ENCODE data around the gene MSI2.

Gene MSI2

GRCh38 chr17:57436565-57436964 lies 180.2 kb downstream of the MSI2 start:
- Histone ChIP-seq H3K36me3 (ENCODE audit: control insufficient read depth in 1 of 2, insufficient read depth in 2 of 2, low read length in 2 of 2) (no peaks in the 10 kb centered on the region), H3K9me3 (ENCODE audit: insufficient read depth, low read depth, low read length) (no peaks in the 10 kb centered on the region), H3K4ac (ENCODE audit: low read depth, low read length) (no peak overlapping the region), H2BK5ac (ENCODE audit: low read depth, low read length, poor library complexity) (no peak overlapping the region), H2BK120ac (ENCODE audit: insufficient read depth, low read length, poor library complexity) (peak overlapping the region; percentile 55), H3K23ac (ENCODE audit: low read length) (no peak overlapping the region), H3K4me1 (ENCODE audit: control insufficient read depth in 1 of 2, insufficient read depth in 2 of 2, low read length in 2 of 2) (peaks cover 40 to 52% of the 10 kb centered on the region in 2 experiments), H3K4me3 (ENCODE audit: low read depth, low read length) (no peak overlapping the region), H3K4me2 (ENCODE audit: low read length) (no peak overlapping the region), H3K27me3 (ENCODE audit: insufficient read depth, low read length) (no peaks in the 10 kb centered on the region), H3K9ac (ENCODE audit: low read length) (no peak overlapping the region), H4K12ac (ENCODE audit: low read depth, low read length) (no peak overlapping the region), H3K18ac (ENCODE audit: low read length) (peak overlapping the region; percentile 66), H2AFZ (ENCODE audit: insufficient read depth, low read length, poor library complexity) (no peak overlapping the region), H3K27ac (ENCODE audit: low read depth, low read length) (no peak overlapping the region), H4K8ac (ENCODE audit: low read depth, low read length) (no peak overlapping the region), H4K91ac (ENCODE audit: low read depth, low read length) (peak overlapping the region; percentile 63), H3K79me1 (ENCODE audit: low read length) (peaks cover 49% of the 10 kb centered on the region), H3K14ac (ENCODE audit: low read length) (no peak overlapping the region), H2AK5ac (ENCODE audit: low read length) (peak overlapping the region; percentile 70), H2BK12ac (ENCODE audit: low read length) (peak overlapping the region; percentile 74), H3K79me2 (ENCODE audit: control insufficient read depth, insufficient read depth, low read length, poor library complexity) (peaks cover 12% of the 10 kb centered on the region)
- WGBS (ENCODE audit: extremely low coverage, insufficient coverage, insufficient read length): no CpG with 5 or more reads among the region's 4 CpGs
- no peak for DNase-seq

- Histone ChIP-seq H3K27ac (ENCODE audit: low read depth, low read length) (no peak overlapping the region), H4K8ac (ENCODE audit: low read depth, low read length) (peak overlapping the region; percentile 63), H3K79me2 (ENCODE audit: control insufficient read depth, insufficient read depth, low read length, poor library complexity) (peaks cover 10% of the 10 kb centered on the region), H3K4me1 (ENCODE audit: control insufficient read depth in 1 of 2, insufficient read depth in 2 of 2, low read length in 2 of 2) (peaks cover 35 to 43% of the 10 kb centered on the region in 2 experiments), H3K79me1 (ENCODE audit: low read length) (peaks cover 42% of the 10 kb centered on the region), H3K14ac (ENCODE audit: low read length) (peak overlapping the region; percentile 50), H2AFZ (ENCODE audit: insufficient read depth, low read length, poor library complexity) (no peak overlapping the region), H4K91ac (ENCODE audit: low read depth, low read length) (peak overlapping the region; percentile 19), H3K9me3 (ENCODE audit: insufficient read depth, low read depth, low read length) (no peaks in the 10 kb centered on the region), H3K18ac (ENCODE audit: low read length) (peak overlapping the region; percentile 73), H3K4ac (ENCODE audit: low read depth, low read length) (peak overlapping the region; percentile 50), H3K4me3 (ENCODE audit: low read depth, low read length) (no peak overlapping the region), H3K36me3 (ENCODE audit: control insufficient read depth in 1 of 2, insufficient read depth in 2 of 2, low read length in 2 of 2) (no peaks in the 10 kb centered on the region), H2AK5ac (ENCODE audit: low read length) (peak overlapping the region; percentile 71), H3K9ac (ENCODE audit: low read length) (no peak overlapping the region), H3K4me2 (ENCODE audit: low read length) (no peak overlapping the region), H3K23ac (ENCODE audit: low read length) (no peak overlapping the region), H4K12ac (ENCODE audit: low read depth, low read length) (no peak overlapping the region), H2BK120ac (ENCODE audit: insufficient read depth, low read length, poor library complexity) (peak overlapping the region; percentile 54), H2BK12ac (ENCODE audit: low read length) (peak overlapping the region; percentile 11), H3K27me3 (ENCODE audit: insufficient read depth, low read length) (no peaks in the 10 kb centered on the region), H2BK5ac (ENCODE audit: low read depth, low read length, poor library complexity) (peak overlapping the region; percentile 58)
- no CpG with 5 or more reads among the region's 9 CpGs for WGBS (ENCODE audit: extremely low coverage, insufficient coverage, insufficient read length)
- DNase-seq: no peak
Measured at GRCh38 chr17:57438066-57438731, 181.9 kb downstream of the MSI2 start.

- no peak overlapping the region for H3K4me2 ChIP-seq (ENCODE audit: low read length)
- no peak overlapping the region for H4K12ac ChIP-seq (ENCODE audit: low read depth, low read length)
- no peak overlapping the region for H3K9ac ChIP-seq (ENCODE audit: low read length)
- no peak overlapping the region for H3K18ac ChIP-seq (ENCODE audit: low read length)
- peak; percentile 45 to 82 for DNase-seq
- no peak overlapping the region for H4K8ac ChIP-seq (ENCODE audit: low read depth, low read length)
- no peak overlapping the region for H2BK120ac ChIP-seq (ENCODE audit: insufficient read depth, low read length, poor library complexity)
- peak overlapping the region; percentile 79 for H2BK5ac ChIP-seq (ENCODE audit: low read depth, low read length, poor library complexity)
- no peaks in the 10 kb centered on the region for H3K9me3 ChIP-seq (ENCODE audit: insufficient read depth, low read depth, low read length)
- H3K4me1 ChIP-seq (ENCODE audit: control insufficient read depth in 1 of 2, insufficient read depth in 2 of 2, low read length in 2 of 2): peaks cover 44 to 53% of the 10 kb centered on the region in 2 experiments
- H3K27me3 ChIP-seq (ENCODE audit: insufficient read depth, low read length): no peaks in the 10 kb centered on the region
- no peak overlapping the region for H3K4me3 ChIP-seq (ENCODE audit: low read depth, low read length)
- H3K4ac ChIP-seq (ENCODE audit: low read depth, low read length): no peak overlapping the region
- peaks cover 52% of the 10 kb centered on the region for H3K79me1 ChIP-seq (ENCODE audit: low read length)
- H2AFZ ChIP-seq (ENCODE audit: insufficient read depth, low read length, poor library complexity): no peak overlapping the region
- H2AK5ac ChIP-seq (ENCODE audit: low read length): no peak overlapping the region
- no peak overlapping the region for H3K23ac ChIP-seq (ENCODE audit: low read length)
- H3K79me2 ChIP-seq (ENCODE audit: control insufficient read depth, insufficient read depth, low read length, poor library complexity): peaks cover 17% of the 10 kb centered on the region
- H4K91ac ChIP-seq (ENCODE audit: low read depth, low read length): no peak overlapping the region
- H3K14ac ChIP-seq (ENCODE audit: low read length): no peak overlapping the region
- WGBS (ENCODE audit: extremely low coverage, insufficient coverage, insufficient read length): no CpG with 5 or more reads among the region's 5 CpGs
- no peaks in the 10 kb centered on the region for H3K36me3 ChIP-seq (ENCODE audit: control insufficient read depth in 1 of 2, insufficient read depth in 2 of 2, low read length in 2 of 2)
- H3K27ac ChIP-seq (ENCODE audit: low read depth, low read length): peak overlapping the region; percentile 82
- no peak overlapping the region for H2BK12ac ChIP-seq (ENCODE audit: low read length)
Measured at GRCh38 chr17:57439651-57440050, 183.3 kb downstream of the MSI2 start.

GRCh38 chr17:57440522-57441269 lies 184.4 kb downstream of the MSI2 start:
- no peaks in the 10 kb centered on the region for H3K9me3 ChIP-seq (ENCODE audit: insufficient read depth, low read depth, low read length)
- H3K4me2 ChIP-seq (ENCODE audit: low read length): no peak overlapping the region
- no peaks in the 10 kb centered on the region for H3K27me3 ChIP-seq (ENCODE audit: insufficient read depth, low read length)
- H3K4ac ChIP-seq (ENCODE audit: low read depth, low read length): peak overlapping the region; percentile 29
- H2AK5ac ChIP-seq (ENCODE audit: low read length): peak overlapping the region; percentile 56
- H2BK12ac ChIP-seq (ENCODE audit: low read length): peak overlapping the region; percentile 68
- H3K4me3 ChIP-seq (ENCODE audit: low read depth, low read length): no peak overlapping the region
- peak overlapping the region; percentile 90 for H2BK120ac ChIP-seq (ENCODE audit: insufficient read depth, low read length, poor library complexity)
- peak overlapping the region; percentile 92 for H4K91ac ChIP-seq (ENCODE audit: low read depth, low read length)
- peak overlapping the region; percentile 79 for H2BK5ac ChIP-seq (ENCODE audit: low read depth, low read length, poor library complexity)
- H3K14ac ChIP-seq (ENCODE audit: low read length): peak overlapping the region; percentile 53
- peaks cover 16% of the 10 kb centered on the region for H3K79me2 ChIP-seq (ENCODE audit: control insufficient read depth, insufficient read depth, low read length, poor library complexity)
- H4K8ac ChIP-seq (ENCODE audit: low read depth, low read length): peak overlapping the region; percentile 71
- no peak overlapping the region for H3K9ac ChIP-seq (ENCODE audit: low read length)
- H4K12ac ChIP-seq (ENCODE audit: low read depth, low read length): no peak overlapping the region
- peak overlapping the region; percentile 82 for H3K27ac ChIP-seq (ENCODE audit: low read depth, low read length)
- no CpG with 5 or more reads among the region's 15 CpGs for WGBS (ENCODE audit: extremely low coverage, insufficient coverage, insufficient read length)
- no peak overlapping the region for H3K23ac ChIP-seq (ENCODE audit: low read length)
- DNase-seq: peak; percentile 84 to 85
- H3K79me1 ChIP-seq (ENCODE audit: low read length): peaks cover 57% of the 10 kb centered on the region
- H2AFZ ChIP-seq (ENCODE audit: insufficient read depth, low read length, poor library complexity): peak overlapping the region; percentile 0
- no peaks in the 10 kb centered on the region for H3K36me3 ChIP-seq (ENCODE audit: control insufficient read depth in 1 of 2, insufficient read depth in 2 of 2, low read length in 2 of 2)
- H3K4me1 ChIP-seq (ENCODE audit: control insufficient read depth in 1 of 2, insufficient read depth in 2 of 2, low read length in 2 of 2): peaks cover 51 to 59% of the 10 kb centered on the region in 2 experiments
- peak overlapping the region; percentile 85 for H3K18ac ChIP-seq (ENCODE audit: low read length)
